ENCODE results near the gene ZNRD2.
A peak's percentile ranks its signal among the peaks of the same experiment; 100 is the strongest.

ZNRD2 gene

DNA sequence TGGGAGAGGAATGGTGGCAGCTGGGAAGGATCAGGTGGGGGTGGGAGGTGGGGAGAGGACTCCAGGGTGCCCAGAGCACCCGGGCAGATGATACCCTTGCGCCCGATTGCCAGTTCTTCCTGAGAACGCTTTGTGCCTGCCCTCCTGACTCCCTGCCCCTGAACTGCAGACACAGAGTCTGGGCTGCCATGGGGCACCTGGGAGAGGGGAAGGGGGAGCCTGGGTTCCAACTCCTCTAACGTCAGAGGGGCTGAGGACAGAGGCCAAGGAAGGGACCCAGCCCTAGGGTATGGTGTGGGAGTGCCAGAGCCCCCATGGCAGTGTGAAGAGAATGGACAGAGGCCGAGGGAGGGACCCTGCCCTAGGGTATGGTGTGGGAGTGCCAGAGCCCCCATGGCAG lies 26.2 kb downstream of the ZNRD2 start:
- POLR2A ChIA-PET, result no interaction called here
- Histone ChIP-seq H3K9me3 (ENCODE audit: control extremely low read depth in 1 of 5, control insufficient read depth in 4 of 5, insufficient read depth in 2 of 5, low read depth in 1 of 5, low read length in 4 of 5) (no peaks in the 10 kb centered on the region), H3K4me3 (ENCODE audit: control insufficient read depth in 1 of 7, extremely low read depth in 1 of 7, insufficient read depth in 4 of 7, low read depth in 2 of 7, low read length in 6 of 7) (no peak overlapping the region), H3K4me1 (ENCODE audit: control extremely low read depth in 1 of 4, control insufficient read depth in 4 of 4, insufficient read depth in 4 of 4, low read length in 3 of 4) (peaks cover 0 to 9% (median 6%) of the 10 kb centered on the region in 4 experiments), H3K27me3 (replicated peaks in 2 of 5; ENCODE audit: control insufficient read depth in 4 of 5, insufficient read depth in 5 of 5, low read length in 4 of 5) (no peaks in the 10 kb centered on the region), H3K36me3 (ENCODE audit: control insufficient read depth in 4 of 4, insufficient read depth in 4 of 4, low read length in 3 of 4) (peaks cover 7 to 55% (median 36%) of the 10 kb centered on the region in 4 experiments), H3K27ac (ENCODE audit: insufficient read depth in 1 of 2, low read depth in 1 of 2, low read length in 2 of 2, poor library complexity in 1 of 2, severe bottlenecking in 2 of 2) (no peak overlapping the region)
- CTCF ChIA-PET, result interaction anchor here (1.3 to 16.6 kb wide), 4 partner anchors 8 to 57 kb away, joined by 3 to 229 read pairs (median 48); partner anchors contain the start of genes MAP3K11 and PCNX3
- DNase-seq, result no peak
- 100% methylated on average over 6 of the region's 6 CpGs for WGBS (ENCODE audit: insufficient coverage)

DNA sequence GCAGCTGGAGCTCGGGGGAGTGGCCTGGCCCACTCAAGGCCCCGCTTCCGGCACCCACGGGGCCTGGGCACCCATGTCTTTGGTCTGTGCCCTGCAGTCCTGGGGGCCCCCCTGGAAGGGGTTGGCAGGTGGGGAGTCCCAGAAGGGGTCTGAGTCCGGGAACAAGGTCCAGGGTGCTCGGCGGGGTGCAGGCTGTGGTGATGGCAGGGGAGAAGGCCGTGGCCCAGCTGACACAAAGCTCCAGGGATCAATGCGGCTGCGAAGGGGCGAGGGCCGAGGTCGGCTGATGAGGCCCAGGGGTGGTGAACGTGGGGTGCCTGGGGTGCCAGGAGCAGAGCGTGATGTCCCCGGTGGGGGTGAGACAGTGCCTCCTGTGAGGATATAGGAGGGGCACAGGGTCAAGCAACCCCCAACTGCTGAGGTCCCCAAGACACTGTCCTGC lies 28.0 kb downstream of the ZNRD2 start:
- H3K9me3 ChIP-seq (ENCODE audit: control extremely low read depth in 1 of 5, control insufficient read depth in 4 of 5, insufficient read depth in 2 of 5, low read depth in 1 of 5, low read length in 4 of 5), result no peaks in the 10 kb centered on the region
- ChIA-PET CTCF (interaction anchor here (1.5 to 16.6 kb wide), 4 partner anchors 8 to 59 kb away, joined by 3 to 229 read pairs (median 48); partner anchors contain the start of genes MAP3K11 and PCNX3), POLR2A (no interaction called here)
- no peak for DNase-seq
- H3K4me3 ChIP-seq (ENCODE audit: control insufficient read depth in 1 of 7, extremely low read depth in 1 of 7, insufficient read depth in 4 of 7, low read depth in 2 of 7, low read length in 6 of 7), result no peak overlapping the region
- H3K4me1 ChIP-seq (ENCODE audit: control extremely low read depth in 1 of 4, control insufficient read depth in 4 of 4, insufficient read depth in 4 of 4, low read length in 3 of 4), result peaks cover 0 to 7% (median 5%) of the 10 kb centered on the region in 4 experiments
- 95% methylated on average over 10 of the region's 16 CpGs for WGBS (ENCODE audit: insufficient coverage)
- H3K27me3 ChIP-seq (replicated peaks in 2 of 5; ENCODE audit: control insufficient read depth in 4 of 5, insufficient read depth in 5 of 5, low read length in 4 of 5), result no peaks in the 10 kb centered on the region
- H3K27ac ChIP-seq (ENCODE audit: insufficient read depth in 1 of 2, low read depth in 1 of 2, low read length in 2 of 2, poor library complexity in 1 of 2, severe bottlenecking in 2 of 2), result no peak overlapping the region
- H3K36me3 ChIP-seq (ENCODE audit: control insufficient read depth in 4 of 4, insufficient read depth in 4 of 4, low read length in 3 of 4), result peaks cover 4 to 50% (median 33%) of the 10 kb centered on the region in 4 experiments

DNA sequence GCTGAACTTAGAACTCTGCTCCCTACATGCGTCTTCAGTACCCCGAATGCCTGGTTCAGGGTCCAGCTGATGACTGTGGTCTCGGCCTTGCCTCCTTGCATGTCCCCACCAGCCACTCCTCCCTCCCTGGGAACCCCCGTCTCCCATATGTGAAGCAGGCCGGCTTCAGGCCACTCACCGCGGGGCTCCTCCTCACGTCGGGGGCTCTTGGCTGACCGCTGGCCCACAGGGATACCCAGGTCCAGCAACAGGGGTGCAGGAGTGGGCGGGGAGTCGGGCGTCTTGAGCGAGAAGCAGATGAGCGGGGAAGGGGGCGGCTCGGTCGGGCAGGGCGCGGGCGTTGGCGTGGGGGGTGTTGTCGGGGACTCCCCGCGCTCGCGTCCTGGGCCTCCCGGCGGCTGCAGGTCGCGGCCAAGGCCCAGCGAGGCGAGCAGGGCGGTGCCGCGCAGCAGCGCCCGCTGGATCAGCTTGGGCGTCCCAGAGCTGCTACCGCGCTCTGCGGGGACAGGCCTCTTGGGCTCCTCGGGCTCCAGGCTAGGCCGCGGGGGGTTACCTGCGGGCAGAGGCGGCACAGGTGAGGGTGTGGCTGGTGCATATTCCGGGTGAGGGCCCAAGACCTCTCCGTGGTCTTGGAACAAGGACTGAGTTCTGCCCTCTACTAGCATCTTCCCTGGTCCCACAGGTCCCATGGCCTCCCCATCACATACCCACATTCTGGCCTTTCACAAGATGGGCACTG lies 29.1 kb downstream of the ZNRD2 start:
- Histone ChIP-seq H3K4me1 (ENCODE audit: control extremely low read depth in 1 of 4, control insufficient read depth in 4 of 4, insufficient read depth in 4 of 4, low read length in 3 of 4) (peaks cover 0 to 7% (median 3%) of the 10 kb centered on the region in 4 experiments), H3K27me3 (replicated peaks in 2 of 5; ENCODE audit: control insufficient read depth in 4 of 5, insufficient read depth in 5 of 5, low read length in 4 of 5) (no peaks in the 10 kb centered on the region), H3K27ac (ENCODE audit: insufficient read depth in 1 of 2, low read depth in 1 of 2, low read length in 2 of 2, poor library complexity in 1 of 2, severe bottlenecking in 2 of 2) (no peak overlapping the region), H3K36me3 (ENCODE audit: control insufficient read depth in 4 of 4, insufficient read depth in 4 of 4, low read length in 3 of 4) (peaks cover 4 to 56% (median 41%) of the 10 kb centered on the region in 4 experiments), H3K4me3 (ENCODE audit: control insufficient read depth in 1 of 7, extremely low read depth in 1 of 7, insufficient read depth in 4 of 7, low read depth in 2 of 7, low read length in 6 of 7) (no peak overlapping the region), H3K9me3 (ENCODE audit: control extremely low read depth in 1 of 5, control insufficient read depth in 4 of 5, insufficient read depth in 2 of 5, low read depth in 1 of 5, low read length in 4 of 5) (no peaks in the 10 kb centered on the region)
- DNase-seq, result no peak
- POLR2A ChIA-PET, result no interaction called here
- 96% methylated on average over 36 of the region's 49 CpGs for WGBS (ENCODE audit: insufficient coverage)
- CTCF ChIA-PET, result interaction anchor here (1.5 to 16.6 kb wide), 3 partner anchors 6 to 9 kb away, joined by 3 to 229 read pairs (median 229); partner anchors contain the start of genes KCNK7, MAP3K11 and PCNX3

DNA sequence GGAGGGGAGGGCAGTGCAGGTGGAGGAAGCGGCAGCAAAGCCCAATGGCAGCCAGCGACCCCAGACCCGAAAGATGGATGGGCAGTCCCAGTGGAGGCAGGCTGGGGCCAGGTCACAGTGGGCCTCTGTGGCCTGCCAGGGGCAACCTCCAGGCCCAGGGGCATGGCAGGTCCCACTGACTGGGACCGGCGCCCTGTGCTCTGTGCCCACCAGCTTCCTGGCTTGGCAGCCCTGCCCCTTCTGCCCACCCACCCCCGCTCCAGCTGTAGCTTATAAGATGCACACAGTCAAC lies 29.6 kb downstream of the ZNRD2 start:
- peaks cover 0 to 7% (median 3%) of the 10 kb centered on the region in 4 experiments for H3K4me1 ChIP-seq (ENCODE audit: control extremely low read depth in 1 of 4, control insufficient read depth in 4 of 4, insufficient read depth in 4 of 4, low read length in 3 of 4)
- H3K36me3 ChIP-seq (ENCODE audit: control insufficient read depth in 4 of 4, insufficient read depth in 4 of 4, low read length in 3 of 4), result peaks cover 4 to 62% (median 46%) of the 10 kb centered on the region in 4 experiments
- DNase-seq, result no peak
- whole genome bisulfite sequencing (ENCODE audit: insufficient coverage), result 96% methylated on average over 4 of the region's 6 CpGs
- H3K4me3 ChIP-seq (ENCODE audit: control insufficient read depth in 1 of 7, extremely low read depth in 1 of 7, insufficient read depth in 4 of 7, low read depth in 2 of 7, low read length in 6 of 7), result no peak overlapping the region
- no peaks in the 10 kb centered on the region for H3K27me3 ChIP-seq (replicated peaks in 2 of 5; ENCODE audit: control insufficient read depth in 4 of 5, insufficient read depth in 5 of 5, low read length in 4 of 5)
- no peaks in the 10 kb centered on the region for H3K9me3 ChIP-seq (ENCODE audit: control extremely low read depth in 1 of 5, control insufficient read depth in 4 of 5, insufficient read depth in 2 of 5, low read depth in 1 of 5, low read length in 4 of 5)
- CTCF ChIA-PET, result interaction anchor here (16.3 to 16.6 kb wide), 2 partner anchors 7 to 8 kb away, joined by 229 read pairs; partner anchors contain the start of genes KCNK7, MAP3K11 and PCNX3
- POLR2A ChIA-PET, result no interaction called here
- no peak overlapping the region for H3K27ac ChIP-seq (ENCODE audit: insufficient read depth in 1 of 2, low read depth in 1 of 2, low read length in 2 of 2, poor library complexity in 1 of 2, severe bottlenecking in 2 of 2)

DNA sequence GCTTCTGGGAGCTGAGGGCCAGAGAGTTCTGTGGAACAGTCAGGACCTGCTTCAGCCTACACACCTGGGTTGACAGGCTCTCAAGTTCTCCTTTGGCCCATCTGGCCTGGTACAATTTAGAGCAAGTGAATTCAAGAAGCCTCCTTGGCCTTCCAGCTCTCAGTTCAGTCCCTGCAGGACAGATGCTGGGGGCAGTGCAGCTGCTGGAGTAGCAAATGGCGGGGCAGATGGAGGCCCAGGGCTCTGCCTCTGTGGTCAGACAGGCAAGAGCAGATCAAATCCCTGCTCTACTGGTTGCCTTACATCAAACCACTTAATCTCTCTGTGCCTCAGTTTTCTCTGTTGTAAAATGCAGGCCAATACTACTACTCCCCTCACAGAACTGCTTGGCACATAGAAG lies 34.0 kb downstream of the ZNRD2 start:
- Histone ChIP-seq H3K36me3 (ENCODE audit: control insufficient read depth in 4 of 4, insufficient read depth in 4 of 4, low read length in 3 of 4) (peaks cover 7 to 82% (median 67%) of the 10 kb centered on the region in 4 experiments), H3K4me1 (ENCODE audit: control extremely low read depth in 1 of 4, control insufficient read depth in 4 of 4, insufficient read depth in 4 of 4, low read length in 3 of 4) (peaks cover 0 to 3% (median 2%) of the 10 kb centered on the region in 4 experiments), H3K9me3 (ENCODE audit: control extremely low read depth in 1 of 5, control insufficient read depth in 4 of 5, insufficient read depth in 2 of 5, low read depth in 1 of 5, low read length in 4 of 5) (no peaks in the 10 kb centered on the region), H3K27ac (ENCODE audit: insufficient read depth in 1 of 2, low read depth in 1 of 2, low read length in 2 of 2, poor library complexity in 1 of 2, severe bottlenecking in 2 of 2) (no peak overlapping the region), H3K27me3 (replicated peaks in 2 of 5; ENCODE audit: control insufficient read depth in 4 of 5, insufficient read depth in 5 of 5, low read length in 4 of 5) (no peaks in the 10 kb centered on the region), H3K4me3 (ENCODE audit: control insufficient read depth in 1 of 7, extremely low read depth in 1 of 7, insufficient read depth in 4 of 7, low read depth in 2 of 7, low read length in 6 of 7) (no peak overlapping the region)
- POLR2A ChIA-PET, result no interaction called here
- CTCF ChIA-PET, result interaction anchor here (0.9 to 16.3 kb wide), 9 partner anchors 8 to 176 kb away, joined by 3 to 229 read pairs (median 4); partner anchors contain the start of genes EHBP1L1, KCNK7 and PCNX3
- DNase-seq, result no peak
- WGBS (ENCODE audit: insufficient coverage), result 100% methylated on average over 1 of the region's 1 CpG

DNA sequence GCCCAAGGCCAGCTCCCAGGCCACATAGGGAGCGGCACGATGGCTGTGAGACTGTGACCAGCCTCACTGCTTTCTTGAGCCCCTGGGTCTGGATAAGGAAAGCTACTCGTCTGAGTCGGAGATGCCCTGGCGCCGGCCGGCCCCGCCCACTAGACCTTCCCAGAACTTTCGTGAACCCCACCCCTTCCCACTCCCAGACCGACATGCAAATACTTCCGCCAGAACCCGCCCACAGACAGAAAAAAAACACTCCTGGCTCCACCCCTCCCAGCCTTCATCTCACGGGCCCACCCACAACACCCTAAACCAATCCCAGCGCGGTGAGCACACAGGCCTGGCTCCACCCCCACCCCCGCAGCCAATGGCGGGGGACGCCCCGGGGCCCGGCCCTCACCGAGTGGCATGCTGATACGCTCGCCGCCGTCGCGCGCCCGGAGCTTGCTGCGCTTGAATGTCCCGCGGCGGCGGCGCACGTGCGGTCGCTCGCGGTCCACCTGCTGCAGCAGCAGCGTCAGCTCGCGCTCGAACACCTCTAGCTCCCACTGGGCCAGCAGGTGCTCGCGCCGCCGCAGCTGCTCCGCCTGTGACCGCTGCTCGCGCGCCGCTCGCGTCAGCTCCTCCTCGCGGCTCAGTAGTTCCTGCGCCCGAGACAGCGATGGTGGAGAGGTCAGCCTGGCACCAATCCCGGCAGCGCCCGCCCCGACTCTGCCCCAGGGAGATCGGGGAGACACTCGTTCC lies 36.8 kb downstream of the ZNRD2 start:
- no peaks in the 10 kb centered on the region for H3K9me3 ChIP-seq (ENCODE audit: control extremely low read depth in 1 of 5, control insufficient read depth in 4 of 5, insufficient read depth in 2 of 5, low read depth in 1 of 5, low read length in 4 of 5)
- peak in 2 of 3 donors; percentile 39 to 41 for DNase-seq
- H3K4me3 ChIP-seq (ENCODE audit: control insufficient read depth in 1 of 7, extremely low read depth in 1 of 7, insufficient read depth in 4 of 7, low read depth in 2 of 7, low read length in 6 of 7), result no peak overlapping the region
- ChIA-PET CTCF (interaction anchor here (16.3 kb wide), 1 partner anchor 14 kb away, joined by 229 read pairs; the partner anchor contains the start of gene KCNK7), POLR2A (no interaction called here)
- H3K27ac ChIP-seq (ENCODE audit: insufficient read depth in 1 of 2, low read depth in 1 of 2, low read length in 2 of 2, poor library complexity in 1 of 2, severe bottlenecking in 2 of 2), result no peak overlapping the region
- H3K27me3 ChIP-seq (replicated peaks in 2 of 5; ENCODE audit: control insufficient read depth in 4 of 5, insufficient read depth in 5 of 5, low read length in 4 of 5), result no peaks in the 10 kb centered on the region
- H3K36me3 ChIP-seq (ENCODE audit: control insufficient read depth in 4 of 4, insufficient read depth in 4 of 4, low read length in 3 of 4), result peaks cover 7 to 82% (median 61%) of the 10 kb centered on the region in 4 experiments
- WGBS (ENCODE audit: insufficient coverage), result 96% methylated on average over 60 of the region's 67 CpGs
- peaks cover 5 to 31% (median 30%) of the 10 kb centered on the region in 4 experiments for H3K4me1 ChIP-seq (ENCODE audit: control extremely low read depth in 1 of 4, control insufficient read depth in 4 of 4, insufficient read depth in 4 of 4, low read length in 3 of 4)
